ENCODE data around the gene DBN1. TPM values are rescaled to one million over a fixed set of nuclear protein-coding genes. Genes with fewer than 3 reads are reported as not detected.

Gene DBN1
- polyA plus RNA-seq, 4 donors = 180 to 210 (median 185) TPM

DNA sequence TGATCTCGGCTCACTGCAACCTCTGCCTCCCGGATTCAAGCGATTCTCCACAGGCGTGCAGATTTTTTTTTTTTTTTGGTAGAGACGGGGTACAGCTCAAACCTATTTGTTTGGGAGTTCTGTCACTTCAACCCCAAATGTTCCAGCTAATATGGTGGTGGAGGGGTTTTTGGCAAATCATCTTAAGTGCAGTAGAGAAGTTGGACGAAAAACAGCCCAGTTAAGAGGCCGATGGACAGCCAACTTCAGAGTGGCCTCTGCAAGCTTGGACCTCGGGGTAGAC is 27.6 kb downstream of the DBN1 start:
- DNase-seq (ENCODE audit: low read depth in 4 of 4, low spot score in 3 of 4) = no peak

DNA sequence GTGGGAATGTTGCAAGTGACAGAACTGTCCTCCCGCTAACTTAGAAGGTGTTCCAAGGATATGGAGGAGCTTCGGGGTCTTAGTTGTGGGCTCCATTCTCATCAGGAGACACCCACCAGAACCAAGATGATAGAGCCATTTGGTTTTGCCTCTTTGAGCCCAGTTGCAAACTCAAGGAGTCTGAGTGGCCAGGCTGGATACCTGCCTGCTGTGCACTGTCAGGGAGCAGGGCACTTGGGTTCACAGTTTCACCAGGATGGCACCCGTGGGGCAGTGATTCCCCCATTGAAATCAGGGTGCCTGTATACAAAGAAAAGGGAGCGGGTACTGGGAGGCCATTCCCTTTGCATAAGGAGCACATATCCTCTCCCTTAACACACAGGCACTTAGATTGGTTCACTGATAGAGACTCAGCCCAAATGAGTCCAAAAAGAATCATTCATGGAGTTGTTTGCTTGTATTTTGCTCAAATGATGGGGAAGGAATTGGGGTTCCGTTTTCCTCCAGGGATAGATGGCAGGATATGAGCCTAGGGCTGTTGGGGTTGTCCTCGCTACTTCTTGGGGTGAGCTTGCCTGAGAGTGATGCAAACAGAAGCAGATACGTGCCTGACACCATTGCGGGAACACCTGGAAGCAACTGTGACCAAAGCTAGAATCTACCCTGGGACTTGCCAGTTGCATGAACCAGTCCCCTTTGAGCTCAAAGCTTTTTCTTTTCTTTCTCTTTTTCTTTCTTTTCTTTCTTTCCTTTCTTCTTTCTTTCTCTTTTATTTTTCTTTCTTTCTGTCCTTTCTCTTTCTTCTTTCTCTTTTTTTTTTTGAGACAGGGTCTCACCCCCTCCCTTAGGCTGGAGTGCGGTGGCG is 28.1 kb downstream of the DBN1 start:
- DNase-seq (ENCODE audit: low read depth in 4 of 4, low spot score in 3 of 4) = no peak

DNA sequence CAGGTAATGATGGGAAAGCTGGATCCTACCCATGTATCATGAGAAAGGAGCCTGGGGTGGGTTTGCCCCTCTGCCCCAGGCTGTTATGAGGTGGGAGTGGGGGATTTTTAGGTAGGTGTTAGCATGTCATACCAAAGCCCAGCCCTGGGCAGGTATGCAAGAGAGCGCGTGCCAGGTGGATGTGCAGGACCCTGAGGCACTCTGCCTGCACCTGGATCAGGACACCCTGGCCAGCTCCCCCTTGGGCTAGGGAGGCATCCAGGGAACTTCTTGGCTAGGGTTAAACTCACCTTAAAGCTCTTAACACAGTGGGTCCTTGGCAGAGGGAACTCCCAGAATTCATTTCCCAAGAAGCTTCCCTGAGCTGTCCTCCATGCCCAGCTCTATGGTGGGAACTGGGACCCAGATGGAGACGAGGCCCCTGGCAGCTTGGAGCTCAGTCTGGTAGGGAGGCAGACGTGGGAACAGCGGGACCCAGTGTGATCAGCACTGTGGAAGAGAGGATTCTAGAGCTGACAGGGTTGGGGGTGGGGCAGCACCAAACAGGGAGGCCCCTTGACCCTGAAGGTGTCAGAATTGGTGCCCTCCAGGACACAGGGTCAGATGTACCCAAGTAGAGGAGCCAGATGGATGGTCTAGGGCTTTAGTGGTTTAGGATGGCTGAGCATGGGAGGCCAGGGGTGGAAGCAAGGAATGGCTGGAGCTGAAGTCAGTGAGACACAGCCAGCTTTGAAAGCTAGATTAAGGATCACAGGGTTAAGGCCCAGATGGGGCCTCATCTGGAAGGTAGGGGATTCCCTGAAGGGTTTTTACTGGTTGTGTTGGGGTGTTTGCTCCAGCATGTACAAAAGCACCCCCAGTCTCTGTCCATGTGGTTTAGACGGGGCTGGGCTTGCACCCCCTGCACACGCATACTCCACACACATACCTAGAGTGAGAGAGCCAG is 29.1 kb downstream of the DBN1 start:
- DNase-seq (ENCODE audit: low read depth in 4 of 4, low spot score in 3 of 4) = no peak

DNA sequence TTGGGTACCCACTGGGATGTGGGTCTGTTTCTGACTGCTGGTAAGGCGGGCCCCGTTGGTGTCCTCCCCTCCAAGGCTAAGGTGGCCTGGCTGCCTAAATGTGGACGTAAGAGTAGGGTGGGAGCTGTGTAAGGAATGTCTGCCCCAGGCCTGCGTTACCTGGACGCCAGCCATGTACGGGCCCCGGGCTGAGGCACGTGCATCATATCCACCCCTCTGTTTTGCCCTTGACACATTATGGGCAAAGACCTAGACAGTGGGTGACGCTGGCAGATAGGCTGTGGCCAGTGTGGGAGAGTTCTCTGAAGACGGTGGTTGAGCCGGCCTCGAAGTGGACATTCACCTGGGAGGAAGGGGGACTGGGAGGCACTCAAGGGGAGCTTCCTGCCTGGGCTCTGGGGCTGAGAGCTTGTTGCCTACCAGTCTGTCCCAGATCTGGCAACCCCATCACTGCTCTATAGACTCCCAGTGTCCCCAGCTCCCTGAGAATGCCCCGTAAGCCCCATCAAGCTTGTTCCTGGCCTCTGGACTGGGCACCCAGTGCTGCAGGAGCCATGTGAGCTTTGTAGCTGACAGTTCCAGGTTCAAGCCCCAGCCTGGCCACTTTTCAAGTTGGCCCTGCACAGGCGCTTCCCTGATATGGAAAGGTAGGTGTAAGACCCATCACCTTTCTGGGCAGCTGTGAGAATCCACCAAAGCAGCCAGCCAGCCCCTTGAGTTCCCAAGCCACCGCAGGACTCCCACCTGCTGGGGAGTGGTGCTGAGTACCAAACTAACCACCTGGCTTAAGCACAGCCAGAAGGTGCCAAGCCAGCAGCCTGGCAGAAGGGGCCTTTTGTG is 30.1 kb downstream of the DBN1 start:
- DNase-seq (ENCODE audit: low read depth in 4 of 4, low spot score in 3 of 4) = no peak

DNA sequence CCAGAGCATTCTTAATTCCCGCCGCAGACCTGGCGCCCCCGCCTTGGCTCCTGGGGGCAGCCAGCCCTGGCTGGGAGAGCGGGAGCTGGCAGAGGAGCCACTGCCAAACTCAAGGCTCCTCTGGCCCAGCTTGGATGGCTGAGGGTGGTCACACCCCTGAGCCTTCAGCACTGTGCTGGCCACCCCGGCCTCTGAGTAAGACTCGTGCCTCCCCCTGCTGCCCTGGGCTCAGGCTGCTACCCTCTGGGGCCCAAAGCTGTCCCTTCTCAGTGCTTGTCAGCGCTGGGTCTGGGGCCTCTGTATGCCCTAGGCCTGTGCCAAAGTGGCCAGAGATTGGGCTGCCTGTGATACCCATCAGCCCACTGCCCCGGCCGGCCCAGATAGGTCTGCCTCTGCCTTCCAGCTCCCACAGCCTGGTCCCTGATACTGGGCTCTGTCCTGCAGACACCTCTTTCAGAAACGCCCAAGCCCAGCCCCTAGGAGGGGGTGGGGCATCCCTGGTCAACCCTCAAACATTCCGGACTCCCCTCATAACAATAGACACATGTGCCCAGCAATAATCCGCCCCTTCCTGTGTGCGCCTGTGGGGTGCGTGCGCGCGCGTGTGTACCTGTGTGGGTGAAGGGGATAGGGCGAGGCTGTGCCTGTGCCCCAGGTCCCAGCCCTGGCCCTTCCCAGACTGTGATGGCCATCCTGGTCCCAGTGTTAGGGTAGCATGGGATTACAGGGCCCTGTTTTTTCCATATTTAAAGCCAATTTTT is 31.2 kb downstream of the DBN1 start:
- DNase-seq (ENCODE audit: low read depth in 4 of 4, low spot score in 3 of 4) = no peak

DNA sequence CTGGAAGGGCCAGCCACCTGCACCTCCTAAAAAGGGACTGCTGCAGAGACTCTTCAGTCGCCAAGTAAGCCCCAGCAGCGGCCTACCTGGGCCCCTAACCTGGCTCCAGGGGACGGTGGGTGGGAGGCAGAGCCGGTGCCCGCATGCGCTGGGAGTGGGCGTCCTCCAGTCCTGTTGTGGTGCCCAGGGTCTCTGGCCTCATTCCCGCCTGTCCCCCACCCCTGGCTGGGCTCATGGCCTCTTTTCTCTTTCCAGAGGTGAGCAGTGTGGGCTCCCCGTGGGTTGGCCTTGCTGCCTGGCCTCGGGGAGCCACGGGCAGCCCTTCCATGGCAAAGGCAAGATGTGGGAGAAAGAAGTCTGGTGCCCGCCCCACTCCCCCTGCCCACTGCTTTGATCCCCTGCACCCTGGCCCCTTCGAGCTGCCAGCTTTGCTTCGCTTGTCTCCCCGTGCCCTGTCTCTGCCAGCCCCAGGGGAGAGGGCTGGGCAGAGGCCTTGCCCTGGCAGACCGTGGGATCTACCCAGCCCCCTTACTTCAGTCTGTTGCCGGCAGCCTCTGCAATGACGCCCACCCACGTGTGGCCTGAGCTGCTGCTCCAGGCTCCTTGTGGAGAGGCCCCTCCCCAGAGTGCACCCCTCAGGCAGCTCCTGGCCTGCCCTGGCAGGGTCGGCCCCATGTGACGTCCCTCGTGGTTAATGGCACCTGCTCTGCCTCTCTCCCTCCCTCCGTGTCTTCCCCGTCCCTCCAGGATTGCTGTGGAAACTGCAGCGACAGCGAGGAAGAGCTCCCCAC is 32.2 kb downstream of the DBN1 start:
- no peak for DNase-seq (ENCODE audit: low read depth in 4 of 4, low spot score in 3 of 4)

DNA sequence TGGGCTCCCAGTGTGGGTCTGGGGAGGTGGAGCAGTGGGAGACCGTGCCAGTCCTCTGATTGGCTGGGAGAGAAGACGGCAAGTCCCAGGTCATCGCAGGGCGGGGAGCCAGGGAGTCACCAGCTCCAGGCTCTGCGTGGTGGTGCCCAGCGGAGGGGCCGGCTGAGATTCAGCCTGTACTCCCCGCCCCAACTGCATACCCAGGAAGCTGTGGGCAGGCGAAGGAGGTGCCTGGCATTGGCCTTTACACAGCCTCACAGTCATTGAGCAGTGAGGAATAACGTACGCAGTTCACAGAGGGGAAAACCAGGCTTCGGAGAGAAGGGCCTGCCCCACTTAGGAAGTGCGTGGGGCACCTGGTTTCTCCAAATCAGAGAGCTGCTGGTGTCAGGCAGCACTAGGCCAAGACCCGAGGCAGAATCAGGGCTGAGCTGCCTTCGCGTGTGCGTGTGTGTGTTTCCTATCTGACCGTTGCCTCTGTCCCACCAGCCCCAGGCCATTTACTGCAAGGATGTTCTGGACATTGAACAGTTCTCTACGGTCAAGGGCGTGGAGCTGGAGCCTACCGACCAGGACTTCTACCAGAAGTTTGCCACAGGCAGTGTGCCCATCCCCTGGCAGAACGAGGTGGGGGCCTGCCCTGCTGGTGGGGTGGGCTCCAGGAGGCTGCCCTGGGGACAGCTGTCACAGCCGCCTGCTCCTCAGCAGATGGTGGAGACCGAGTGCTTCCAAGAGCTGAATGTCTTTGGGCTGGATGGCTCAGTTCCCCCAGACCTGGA is 33.0 kb downstream of the DBN1 start:
- DNase-seq (ENCODE audit: low read depth in 4 of 4, low spot score in 3 of 4) = no peak

DNA sequence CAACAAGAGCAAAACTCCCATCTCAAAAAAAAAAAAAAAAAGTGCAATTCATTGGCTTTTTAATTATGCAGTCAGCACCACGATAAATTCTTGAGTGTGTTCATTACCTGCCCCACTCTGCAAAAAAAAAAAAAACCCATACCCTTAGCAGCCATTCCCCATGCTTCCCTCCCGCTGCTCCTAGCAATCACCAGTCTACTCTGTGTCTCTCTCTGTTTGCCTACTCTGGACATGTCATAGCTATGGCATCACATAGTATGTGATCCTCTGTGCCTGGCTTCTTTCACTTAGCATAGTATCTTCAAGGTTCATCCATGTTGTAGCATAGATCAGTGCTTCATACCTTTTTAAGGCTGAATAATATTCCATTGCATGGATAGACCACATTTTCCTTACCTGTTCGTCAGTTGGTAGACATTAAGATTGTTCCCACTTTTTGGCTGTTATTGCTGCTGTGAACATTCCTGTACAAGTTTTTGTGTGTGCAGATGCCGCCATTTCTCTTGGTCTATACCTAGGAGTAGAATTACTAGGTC is 33.8 kb downstream of the DBN1 start:
- no peak for DNase-seq (ENCODE audit: low read depth in 4 of 4, low spot score in 3 of 4)

DNA sequence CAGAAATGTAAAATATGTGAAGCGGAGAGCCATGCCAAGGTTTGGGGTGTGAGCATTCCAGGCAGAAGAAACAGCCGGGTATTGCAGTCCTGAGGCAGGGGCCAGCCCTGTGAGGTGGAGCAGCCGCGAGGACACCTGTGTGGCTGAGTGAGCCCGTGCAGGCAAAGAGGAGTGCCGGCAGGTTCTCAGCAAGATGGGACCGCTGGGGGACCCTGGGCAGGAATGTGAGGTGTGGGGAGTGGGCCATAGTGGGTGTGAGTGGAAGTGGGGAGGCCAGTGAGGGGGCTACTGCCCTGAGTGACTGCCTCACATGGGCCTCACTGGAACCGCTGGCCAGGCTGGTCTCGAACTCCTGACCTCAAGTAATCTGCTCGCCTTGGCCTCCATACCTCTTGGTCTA is 35.0 kb downstream of the DBN1 start:
- no peak for DNase-seq (ENCODE audit: low read depth in 4 of 4, low spot score in 3 of 4)

DNA sequence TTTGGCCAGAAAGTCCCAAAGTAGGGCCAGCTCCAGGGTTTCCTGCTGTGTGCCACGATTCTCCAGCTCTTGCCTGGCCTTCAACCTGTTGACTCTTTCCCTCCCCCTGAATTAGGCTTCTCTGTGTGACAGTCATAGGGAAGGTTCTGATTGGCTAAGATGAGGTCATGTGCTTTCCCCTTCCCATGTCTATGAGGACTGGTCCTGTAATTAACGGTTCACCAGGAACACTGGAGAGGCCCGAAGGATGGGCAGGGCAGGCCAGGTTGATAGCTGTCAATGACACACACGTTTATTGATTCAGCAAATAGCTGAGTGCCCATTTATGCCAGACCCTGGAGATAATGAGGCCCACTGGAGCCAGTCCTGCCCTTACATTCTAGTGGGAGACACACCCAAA is 35.8 kb downstream of the DBN1 start:
- no peak for DNase-seq (ENCODE audit: low read depth in 4 of 4, low spot score in 3 of 4)

DNA sequence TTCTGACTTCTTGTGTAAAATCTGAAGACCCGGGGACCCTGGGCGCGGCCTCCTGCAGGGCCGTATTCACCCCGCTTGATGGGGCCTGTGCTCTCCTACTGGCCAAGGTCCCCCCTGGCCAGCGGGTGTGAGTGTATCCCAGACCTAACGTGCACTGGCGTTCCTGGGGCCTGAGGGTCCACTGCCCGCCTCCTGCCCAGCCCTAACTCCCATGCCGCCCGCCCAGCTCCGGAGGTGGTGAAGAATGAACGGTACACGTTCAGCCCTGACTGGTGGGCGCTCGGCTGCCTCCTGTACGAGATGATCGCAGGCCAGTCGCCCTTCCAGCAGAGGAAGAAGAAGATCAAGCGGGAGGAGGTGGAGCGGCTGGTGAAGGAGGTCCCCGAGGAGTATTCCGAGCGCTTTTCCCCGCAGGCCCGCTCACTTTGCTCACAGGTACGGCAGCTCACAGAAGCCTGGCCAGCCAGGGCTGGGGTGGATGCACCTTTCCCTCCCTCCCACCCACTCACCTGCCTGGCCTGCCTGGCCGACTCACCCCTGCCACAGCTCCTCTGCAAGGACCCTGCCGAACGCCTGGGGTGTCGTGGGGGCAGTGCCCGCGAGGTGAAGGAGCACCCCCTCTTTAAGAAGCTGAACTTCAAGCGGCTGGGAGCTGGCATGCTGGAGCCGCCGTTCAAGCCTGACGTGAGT is 37.4 kb downstream of the DBN1 start:
- DNase-seq (ENCODE audit: low read depth in 4 of 4, low spot score in 3 of 4) = no peak

DNA sequence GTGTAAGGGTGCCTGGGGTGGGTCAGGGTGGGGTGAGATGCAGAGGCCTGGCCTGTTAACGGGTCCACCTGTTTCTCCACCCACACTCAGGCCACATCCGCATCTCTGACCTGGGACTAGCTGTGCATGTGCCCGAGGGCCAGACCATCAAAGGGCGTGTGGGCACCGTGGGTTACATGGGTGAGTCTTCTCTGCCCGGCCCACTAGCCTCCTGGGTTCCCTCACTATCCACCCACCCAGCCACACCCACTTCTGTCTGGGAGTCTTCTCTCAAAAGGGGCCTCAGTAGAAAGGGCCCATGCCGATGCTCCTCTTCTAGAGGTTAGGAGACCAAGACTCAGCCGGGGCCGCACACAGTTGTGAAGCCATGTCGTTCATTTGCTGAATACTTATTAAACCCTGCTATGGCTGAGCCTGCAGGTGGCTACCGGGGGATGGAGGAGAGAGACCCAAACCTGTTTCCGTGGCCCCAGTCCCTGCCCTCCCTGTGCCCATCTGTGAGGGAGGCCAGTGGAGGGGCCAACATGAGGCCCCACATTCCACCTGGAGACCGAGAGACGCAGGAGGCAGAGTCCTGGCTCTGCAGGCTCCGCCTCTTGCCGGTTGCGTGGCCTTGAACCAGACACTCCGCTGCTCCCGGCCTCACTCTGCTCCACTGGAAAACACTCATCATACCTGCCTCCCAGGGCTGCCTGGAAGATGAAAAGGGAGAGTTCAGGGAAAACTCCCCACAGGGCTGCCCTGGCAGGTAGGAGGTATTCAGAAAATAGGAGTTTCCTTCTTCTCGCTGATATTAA is 38.3 kb downstream of the DBN1 start:
- no peak for DNase-seq (ENCODE audit: low read depth in 4 of 4, low spot score in 3 of 4)

DNA sequence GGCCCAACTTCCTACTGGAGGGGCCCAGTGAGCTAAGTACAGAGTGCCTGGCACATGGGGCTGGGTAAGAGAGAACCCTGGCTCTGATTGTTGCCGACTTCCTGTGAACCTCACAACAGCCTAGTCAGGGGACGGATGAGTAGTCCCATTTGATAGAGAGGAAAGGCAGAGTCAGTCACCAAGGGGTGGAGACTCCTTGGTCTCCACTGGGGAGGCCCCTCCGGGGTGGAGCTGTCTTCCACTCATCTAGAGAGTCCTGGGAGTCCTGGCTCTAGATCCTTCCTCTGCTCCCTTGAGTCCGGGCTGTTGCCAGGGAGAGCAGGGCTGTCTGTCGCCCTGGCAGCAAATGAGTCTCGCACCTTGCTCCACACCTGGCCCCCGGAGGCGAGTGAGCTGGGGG is 39.0 kb downstream of the DBN1 start:
- no peak for DNase-seq (ENCODE audit: low read depth in 4 of 4, low spot score in 3 of 4)

DNA sequence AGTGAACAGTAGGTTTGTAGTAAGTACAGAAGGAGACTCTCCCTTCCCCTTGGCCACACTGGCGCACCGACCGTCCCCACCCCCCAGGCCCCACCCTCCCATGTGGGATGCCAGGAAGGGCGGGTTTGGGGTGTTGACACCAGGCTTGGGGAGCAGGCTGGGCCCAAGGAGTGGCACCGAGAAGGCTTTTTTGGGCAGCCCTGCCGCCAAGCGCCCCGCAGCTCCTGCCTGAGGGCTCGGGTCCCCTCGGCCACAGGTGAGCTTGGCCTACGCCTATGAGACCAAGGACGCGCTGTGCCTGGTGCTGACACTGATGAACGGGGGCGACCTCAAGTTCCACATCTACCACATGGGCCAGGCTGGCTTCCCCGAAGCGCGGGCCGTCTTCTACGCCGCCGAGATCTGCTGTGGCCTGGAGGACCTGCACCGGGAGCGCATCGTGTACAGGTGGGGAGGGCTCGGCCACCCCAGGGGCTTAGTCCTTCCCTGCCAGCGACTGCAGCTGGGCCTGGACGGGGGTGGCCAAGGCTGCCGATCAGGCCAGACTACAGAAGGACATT is 39.7 kb downstream of the DBN1 start:
- DNase-seq (ENCODE audit: low read depth in 4 of 4, low spot score in 3 of 4) = no peak

DNA sequence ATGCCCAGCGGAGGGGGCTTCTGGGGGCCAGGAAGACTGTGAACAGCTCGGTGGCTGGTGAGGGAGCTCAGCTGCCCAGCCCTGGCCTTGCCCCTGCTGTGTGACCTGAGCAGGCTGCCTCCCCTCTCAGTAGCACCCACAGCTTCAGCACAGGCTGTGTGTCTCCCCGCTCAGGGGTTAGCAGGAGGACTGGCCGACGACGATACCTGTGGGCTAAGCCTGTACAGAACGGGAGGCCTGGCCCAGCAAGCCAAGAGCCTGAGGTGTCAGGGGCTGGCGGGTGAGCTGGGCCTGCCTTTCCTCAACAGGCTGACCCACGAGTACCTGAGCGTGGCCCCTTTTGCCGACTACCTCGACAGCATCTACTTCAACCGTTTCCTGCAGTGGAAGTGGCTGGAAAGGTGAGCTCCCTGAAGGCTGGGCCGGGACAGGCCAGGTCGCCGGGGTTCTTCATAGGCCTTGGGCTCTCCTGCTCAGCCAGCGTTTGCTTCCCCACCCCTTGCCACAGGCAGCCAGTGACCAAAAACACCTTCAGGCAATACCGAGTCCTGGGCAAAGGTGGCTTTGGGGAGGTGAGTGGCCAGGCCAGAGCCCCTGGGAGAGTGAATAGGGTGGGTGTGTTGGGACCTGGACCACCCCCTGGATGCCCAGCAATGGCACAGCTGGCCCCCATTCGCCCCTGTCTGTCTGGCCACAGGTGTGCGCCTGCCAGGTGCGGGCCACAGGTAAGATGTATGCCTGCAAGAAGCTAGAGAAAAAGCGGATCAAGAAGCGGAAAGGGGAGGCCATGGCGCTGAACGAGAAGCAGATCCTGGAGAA is 40.4 kb downstream of the DBN1 start:
- DNase-seq (ENCODE audit: low read depth in 4 of 4, low spot score in 3 of 4) = no peak

Measured in left renal pelvis (tissue), 4 donors.